Astrocyte of the hippocampus (primary cell): ENCODE data around the gene RINL.

ENCODE experiments used
- DNase-seq: peaks from one replicate; pipeline ENCODE4 v3.0.0; 2011; ENCODE audit warnings: low read depth, low spot score

The RINL gene

GRCh38 chr19:38850436-38850975, 27.6 kb downstream of the RINL start:
- DNase-seq: no peak

GRCh38 chr19:38849860-38850435, 28.1 kb downstream of the RINL start, which contains the start of gene HNRNPL:
Gene HNRNPL (minus strand): TSS chr19:38849986. CDS start chr19:38849966, 20 bp downstream.
- DNase-seq: peak; percentile 100

GRCh38 chr19:38849147-38849859, 28.8 kb downstream of the RINL start:
- DNase-seq: peak; percentile 99

- DNase-seq: peak; percentile 27
Observed at GRCh38 chr19:38848299-38849146, 29.6 kb downstream of the RINL start.

- DNase-seq: no peak
Observed at GRCh38 chr19:38846097-38846496, 32.0 kb downstream of the RINL start.

GRCh38 chr19:38845374-38846024, 32.6 kb downstream of the RINL start:
- DNase-seq: no peak

GRCh38 chr19:38844093-38844686, 33.9 kb downstream of the RINL start:
- no peak for DNase-seq

GRCh38 chr19:38843175-38843758, 34.8 kb downstream of the RINL start:
- DNase-seq: no peak

- DNase-seq: no peak
Observed at GRCh38 chr19:38842439-38843174, 35.5 kb downstream of the RINL start.

- DNase-seq: no peak
Observed at GRCh38 chr19:38841787-38842438, 36.2 kb downstream of the RINL start.

GRCh38 chr19:38841180-38841766, 36.8 kb downstream of the RINL start:
- DNase-seq: no peak

- no peak for DNase-seq
Observed at GRCh38 chr19:38840583-38840968, 37.5 kb downstream of the RINL start.

GRCh38 chr19:38839816-38840582, 38.1 kb downstream of the RINL start:
- DNase-seq: peak; percentile 36

GRCh38 chr19:38838986-38839761, 38.9 kb downstream of the RINL start:
- DNase-seq: no peak

GRCh38 chr19:38838208-38838985, 39.7 kb downstream of the RINL start:
- DNase-seq: no peak

GRCh38 chr19:38837656-38838121, 40.4 kb downstream of the RINL start:
- no peak for DNase-seq
